GM23338 (cell line): ENCODE measurements around the gene ZBTB1. TPM values are rescaled to one million over a fixed set of nuclear protein-coding genes. Genes with fewer than 3 reads are reported as not detected.

Experiments
- ATAC-seq: fragments of 200-7000 bp; cut with Tn5 transposase; 3 replicates; pipeline ENCODE4 v1.9.1; 2020
- DNase-seq: peaks from one replicate; pipeline ENCODE4 v3.0.0-alpha.2; 2015; ENCODE audit warnings: low spot score
- H2AFZ ChIP-seq: fragments of 200-600 bp; sonication (generic); 2 replicates; pipeline ENCODE4 v1.8.0; 2016; ENCODE audit warnings: antibody characterized with exemption, mild to moderate bottlenecking, moderate library complexity
- H3F3A ChIP-seq: fragments of 200-600 bp; sonication (generic); replicated peaks from 2 replicates; pipeline ENCODE4 v1.8.0; 2017; ENCODE audit warnings: antibody characterized with exemption, mixed run types, low read depth
- H3K27ac ChIP-seq: fragments of 200-600 bp; sonication (generic); 2 replicates; pipeline ENCODE4 v1.6.1; 2016; ENCODE audit warnings: low read depth
- H3K27me3 ChIP-seq: fragments of 200-600 bp; sonication (generic); 2 replicates; pipeline ENCODE4 v1.8.0; 2016; ENCODE audit warnings: mild to moderate bottlenecking, mixed run types, moderate library complexity; ENCODE audit not compliant: insufficient read depth
- H3K36me3 ChIP-seq: fragments of 200-600 bp; sonication (generic); 2 replicates; pipeline ENCODE4 v1.8.0; 2016; ENCODE audit warnings: mild to moderate bottlenecking; ENCODE audit not compliant: insufficient read depth
- H3K4me1 ChIP-seq: fragments of 200-600 bp; sonication (generic); 2 replicates; pipeline ENCODE4 v1.8.0; 2016; ENCODE audit warnings: mild to moderate bottlenecking, moderate library complexity; ENCODE audit not compliant: insufficient read depth
- H3K4me2 ChIP-seq: fragments of 200-600 bp; sonication (generic); 2 replicates; pipeline ENCODE4 v1.7.1; 2017; ENCODE audit warnings: mixed run types
- H3K4me3 ChIP-seq: fragments of 200-600 bp; sonication (generic); 2 replicates; pipeline ENCODE4 v1.6.1; 2016; ENCODE audit warnings: mixed run types
- H3K79me2 ChIP-seq: fragments of 200-600 bp; sonication (generic); replicated peaks from 2 replicates; pipeline ENCODE4 v1.8.0; 2017; ENCODE audit warnings: mild to moderate bottlenecking; ENCODE audit not compliant: insufficient read depth
- H3K9me2 ChIP-seq: fragments of 200-600 bp; sonication (generic); 2 replicates; pipeline ENCODE4 v1.8.0; 2017; ENCODE audit not compliant: insufficient read depth
- H4K20me1 ChIP-seq: fragments of 200-600 bp; sonication (generic); replicated peaks from 2 replicates; pipeline ENCODE4 v1.8.0; 2017; ENCODE audit warnings: mild to moderate bottlenecking; ENCODE audit not compliant: insufficient read depth
- H3K27ac Mint-ChIP-seq: 2 replicates; pipeline ENCODE4 v1.8.0; 2020; ENCODE audit warnings: inconsistent platforms, mild to moderate bottlenecking, moderate library complexity, mixed read lengths
- H3K27me3 Mint-ChIP-seq: 3 replicates; pipeline ENCODE4 v1.8.0; 2022; ENCODE audit warnings: low read depth, mild to moderate bottlenecking, moderate library complexity, mixed read lengths, inconsistent platforms; ENCODE audit not compliant: insufficient read depth, poor library complexity
- H3K36me3 Mint-ChIP-seq: 3 replicates; pipeline ENCODE4 v1.8.0; 2021; ENCODE audit warnings: low read depth, mild to moderate bottlenecking, inconsistent platforms, moderate library complexity, mixed read lengths
- H3K4me1 Mint-ChIP-seq: 3 replicates; pipeline ENCODE4 v1.8.0; 2020; ENCODE audit warnings: mild to moderate bottlenecking, inconsistent platforms, mixed read lengths
- H3K4me3 Mint-ChIP-seq: 3 replicates; pipeline ENCODE4 v1.8.0; 2021; ENCODE audit warnings: moderate library complexity, mild to moderate bottlenecking, inconsistent platforms, mixed read lengths
- H3K9me3 Mint-ChIP-seq: 3 replicates; pipeline ENCODE4 v1.8.0; 2020; ENCODE audit warnings: moderate library complexity, mild to moderate bottlenecking, inconsistent platforms, mixed read lengths
- CTCF ChIP-seq, 2 experiments: fragments of 200-600 bp in 1 of 2; sonication (generic) in 1 of 2; conservative IDR thresholded peaks; 2 replicates each; pipeline versions ENCODE4 v1.5.1 to v1.6.1; 2016 to 2017; ENCODE audit warnings: antibody characterized with exemption in 2 of 2, low read depth in 2 of 2, mild to moderate bottlenecking in 2 of 2, moderate library complexity in 1 of 2
- EZH2phosphoT487 ChIP-seq: fragments of 200-600 bp; sonication (generic); IDR thresholded peaks from one replicate; pipeline ENCODE4 v1.8.1; 2018; ENCODE audit warnings: antibody characterized with exemption; ENCODE audit not compliant: unreplicated experiment
- JUNB ChIP-seq: IDR thresholded peaks from one replicate; pipeline ENCODE4 v1.6.1; 2016; ENCODE audit warnings: antibody characterized with exemption; ENCODE audit not compliant: unreplicated experiment
- REST ChIP-seq: IDR thresholded peaks from one replicate; pipeline ENCODE4 v1.6.1; 2018; ENCODE audit warnings: antibody characterized with exemption; ENCODE audit not compliant: unreplicated experiment
- ZNF114 ChIP-seq: fragments of 250-450 bp; sonication (Bioruptor Pico); IDR thresholded peaks from 2 replicates; pipeline ENCODE4 v1.5.0; 2020; ENCODE audit warnings: mild to moderate bottlenecking, moderate library complexity
- ZNF331 ChIP-seq: fragments of 250-450 bp; sonication (Bioruptor Pico); IDR thresholded peaks from 2 replicates; pipeline ENCODE4 v1.5.0; 2020; ENCODE audit warnings: low read depth, mild to moderate bottlenecking, moderate library complexity
- polyA plus RNA-seq: library from polyadenylated mRNA; unstranded; fragments of >200 nt; fragmentation: Nextera tagmentation; extraction: Ambion mirVana; gene quantifications from 2 replicates; pipeline ENCODE4 v1.2.1, GENCODE V29; 2016
- total RNA-seq: library from RNA; depleted of rRNA; stranded (reverse); fragments of >200 nt; shearing (Covaris generic); gene quantifications from 2 replicates; pipeline ENCODE4 v1.2.3, GENCODE V29; 2014

ZBTB1 gene
- total and polyA plus RNA-seq, 2 experiments from 2014 or later = 11.2 to 33.0 TPM

GRCh38 chr14:64550621-64551333 is 46.2 kb downstream of the ZBTB1 start:
- peaks cover 10% of the 10 kb centered on the region for H3K27me3 Mint-ChIP-seq
- Histone ChIP-seq H3K4me2 (peak overlapping the region; percentile 87), H3K4me3 (peak overlapping the region; percentile 61)

More at GRCh38 chr14:64550621-64551333, 46.2 kb downstream of the ZBTB1 start:
- Histone ChIP-seq H4K20me1 (no peaks in the 10 kb centered on the region), H3K9me2 (no peaks in the 10 kb centered on the region), H3K4me1 (peaks cover 12% of the 10 kb centered on the region), H2AFZ (no peak overlapping the region), H3K36me3 (no peaks in the 10 kb centered on the region), H3K79me2 (peaks cover 11% of the 10 kb centered on the region), H3F3A (no peaks in the 10 kb centered on the region), H3K27me3 (peaks cover 11% of the 10 kb centered on the region), H3K27ac (no peak overlapping the region)
- Mint-ChIP-seq H3K4me3 (peak overlapping the region; percentile 64), H3K36me3 (no peaks in the 10 kb centered on the region), H3K4me1 (peaks cover 17% of the 10 kb centered on the region), H3K9me3 (no peaks in the 10 kb centered on the region), H3K27ac (no peak overlapping the region)
- DNase-seq = no peak
- ATAC-seq = no peak
- TF ChIP-seq ZNF331 (CRISPR knock-in tag) = no peak
- no peak for TF ChIP-seq CTCF (conservative IDR thresholded peaks at IDR 0.05; ENCODE audit: low read depth in 2 of 2)
- TF ChIP-seq ZNF114 (CRISPR knock-in tag) = no peak
- no peak for TF ChIP-seq JUNB
- no peak for TF ChIP-seq EZH2phosphoT487
- no peak for TF ChIP-seq REST
